Left lung (tissue), 10 donors: ENCODE results near the gene RCC2. TPM values are rescaled to one million over a fixed set of nuclear protein-coding genes. Genes with fewer than 3 reads are reported as not detected.

ENCODE experiments used
- ATAC-seq: fragments of 200-7000 bp; cut with Tn5 transposase; one replicate; pipeline ENCODE4 v1.9.1; 2020; ENCODE audit warnings: moderate library complexity
- DNase-seq, 4 donors: peaks; one replicate each; pipeline ENCODE4 v3.0.0-alpha.2; 2013 to 2020
- H3K27ac ChIP-seq, 2 donors: fragments of 200-600 bp; sonication (generic) in 1 of 2; one replicate each; pipeline versions ENCODE4 v1.5.0 to v1.8.0; 2020 to 2021
- H3K27me3 ChIP-seq, 2 donors: fragments of 200-600 bp; sonication (generic) in 1 of 2; one replicate each; pipeline versions ENCODE4 v1.5.0 to v1.8.0; 2020 to 2021
- H3K36me3 ChIP-seq, 2 donors: fragments of 200-600 bp; sonication (generic) in 1 of 2; one replicate each; pipeline versions ENCODE4 v1.5.0 to v1.8.0; 2020 to 2021
- H3K4me1 ChIP-seq, 2 donors: fragments of 200-600 bp; one replicate each; pipeline ENCODE4 v1.8.0; 2021
- H3K4me3 ChIP-seq, 2 donors: fragments of 200-600 bp; sonication (generic) in 1 of 2; one replicate each; pipeline versions ENCODE4 v1.5.0 to v1.8.0; 2020 to 2021; ENCODE audit warnings: mild to moderate bottlenecking in 1 of 2
- H3K9me3 ChIP-seq, 2 donors: fragments of 200-600 bp; sonication (generic) in 1 of 2; one replicate each; pipeline versions ENCODE4 v1.5.0 to v1.8.0; 2020 to 2021
- intact Hi-C, 2 donors: fragments of 100-400 bp; cut with DNase I; formaldehyde crosslinking; loops; one replicate each; pipeline versions ENCODE4 v1.11.2 to v1.14.2; 2022
- polyA plus RNA-seq, 6 donors: library from polyadenylated mRNA; unstranded; fragments of 120-200 nt; gene quantifications; one replicate each; pipeline ENCODE4 v1.2.1, GENCODE V29; 2013; ENCODE audit not compliant: insufficient read length in 6 of 6
- total RNA-seq, 2 donors: library from RNA; stranded (reverse); fragmentation: NEBNext Ultra II Directional; extraction: Animal tissue kit (Norgen Biotek cat#: 25700); gene quantifications; one replicate each; pipeline ENCODE4 v1.2.1, GENCODE V29; 2021
- TF ChIP-seq, protein P1 (sequence below), 2 donors: fragments of 200-600 bp; sonication (generic) in 1 of 2; IDR thresholded peaks; one replicate each; pipeline versions ENCODE4 v1.5.0 to v1.8.0; 2021; ENCODE audit warnings: antibody characterized with exemption in 2 of 2
- donor health status: DM: no; HTN: yes; CAD: no.
- donor health status: DM: no; HTN: no; CAD: no.

Gene RCC2
- total and polyA plus RNA-seq, 8 donors, result 56.8 to 103 (median 84.8) TPM

DNA sequence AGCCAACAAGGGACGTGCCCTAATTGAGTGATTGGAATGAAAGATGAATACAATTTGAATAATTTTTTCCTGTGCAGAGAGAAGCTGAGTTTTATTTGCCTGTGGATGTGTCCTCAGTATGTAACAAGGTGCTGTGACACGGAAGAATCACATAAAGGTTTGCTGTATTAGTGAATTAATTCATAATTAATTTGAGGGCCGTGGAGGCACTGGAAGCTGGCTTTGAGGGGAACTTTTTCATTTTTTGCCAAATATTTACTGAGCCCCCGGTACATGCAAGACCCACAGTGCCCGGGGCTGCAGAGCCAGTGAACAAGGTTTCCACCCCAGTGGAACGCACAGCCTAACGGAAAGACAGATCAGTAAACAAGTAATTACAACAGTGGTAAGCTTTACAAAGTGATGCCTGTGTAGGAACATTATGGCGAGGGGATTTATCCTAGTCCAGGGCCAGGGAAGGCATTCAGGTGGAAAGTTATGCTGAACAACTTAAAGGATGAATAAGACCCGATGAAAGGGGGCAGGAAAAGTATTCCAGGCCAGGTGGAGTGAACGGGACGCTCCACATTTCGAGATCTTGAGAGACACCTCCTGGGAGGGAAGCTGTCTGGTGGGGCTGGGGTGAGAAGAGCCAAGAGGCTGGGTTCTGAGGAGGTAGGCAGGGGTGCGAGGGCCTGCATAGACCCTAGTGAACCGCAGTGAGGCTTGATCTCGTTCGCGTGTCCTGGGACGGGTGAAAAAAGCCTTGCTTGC lies 773 bp upstream of the RCC2 start:
- intact Hi-C loops, result no loop called here
- ATAC-seq (no peak), DNase-seq (no peak)
- peak overlapping the region; percentile 42 to 67 for H3K27ac ChIP-seq
- H3K9me3 ChIP-seq, result no peaks in the 10 kb centered on the region
- TF ChIP-seq, protein P1, sequence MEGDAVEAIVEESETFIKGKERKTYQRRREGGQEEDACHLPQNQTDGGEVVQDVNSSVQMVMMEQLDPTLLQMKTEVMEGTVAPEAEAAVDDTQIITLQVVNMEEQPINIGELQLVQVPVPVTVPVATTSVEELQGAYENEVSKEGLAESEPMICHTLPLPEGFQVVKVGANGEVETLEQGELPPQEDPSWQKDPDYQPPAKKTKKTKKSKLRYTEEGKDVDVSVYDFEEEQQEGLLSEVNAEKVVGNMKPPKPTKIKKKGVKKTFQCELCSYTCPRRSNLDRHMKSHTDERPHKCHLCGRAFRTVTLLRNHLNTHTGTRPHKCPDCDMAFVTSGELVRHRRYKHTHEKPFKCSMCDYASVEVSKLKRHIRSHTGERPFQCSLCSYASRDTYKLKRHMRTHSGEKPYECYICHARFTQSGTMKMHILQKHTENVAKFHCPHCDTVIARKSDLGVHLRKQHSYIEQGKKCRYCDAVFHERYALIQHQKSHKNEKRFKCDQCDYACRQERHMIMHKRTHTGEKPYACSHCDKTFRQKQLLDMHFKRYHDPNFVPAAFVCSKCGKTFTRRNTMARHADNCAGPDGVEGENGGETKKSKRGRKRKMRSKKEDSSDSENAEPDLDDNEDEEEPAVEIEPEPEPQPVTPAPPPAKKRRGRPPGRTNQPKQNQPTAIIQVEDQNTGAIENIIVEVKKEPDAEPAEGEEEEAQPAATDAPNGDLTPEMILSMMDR (IDR thresholded peaks at IDR 0.05), result peak in 1 of 2 donors; percentile 4
- H3K4me3 ChIP-seq, result peak overlapping the region; percentile 29 to 86
- no peaks in the 10 kb centered on the region for H3K27me3 ChIP-seq
- peaks cover 0 to 4% of the 10 kb centered on the region in 2 donors for H3K36me3 ChIP-seq
- H3K4me1 ChIP-seq, result peaks cover 20 to 40% of the 10 kb centered on the region in 2 donors

DNA sequence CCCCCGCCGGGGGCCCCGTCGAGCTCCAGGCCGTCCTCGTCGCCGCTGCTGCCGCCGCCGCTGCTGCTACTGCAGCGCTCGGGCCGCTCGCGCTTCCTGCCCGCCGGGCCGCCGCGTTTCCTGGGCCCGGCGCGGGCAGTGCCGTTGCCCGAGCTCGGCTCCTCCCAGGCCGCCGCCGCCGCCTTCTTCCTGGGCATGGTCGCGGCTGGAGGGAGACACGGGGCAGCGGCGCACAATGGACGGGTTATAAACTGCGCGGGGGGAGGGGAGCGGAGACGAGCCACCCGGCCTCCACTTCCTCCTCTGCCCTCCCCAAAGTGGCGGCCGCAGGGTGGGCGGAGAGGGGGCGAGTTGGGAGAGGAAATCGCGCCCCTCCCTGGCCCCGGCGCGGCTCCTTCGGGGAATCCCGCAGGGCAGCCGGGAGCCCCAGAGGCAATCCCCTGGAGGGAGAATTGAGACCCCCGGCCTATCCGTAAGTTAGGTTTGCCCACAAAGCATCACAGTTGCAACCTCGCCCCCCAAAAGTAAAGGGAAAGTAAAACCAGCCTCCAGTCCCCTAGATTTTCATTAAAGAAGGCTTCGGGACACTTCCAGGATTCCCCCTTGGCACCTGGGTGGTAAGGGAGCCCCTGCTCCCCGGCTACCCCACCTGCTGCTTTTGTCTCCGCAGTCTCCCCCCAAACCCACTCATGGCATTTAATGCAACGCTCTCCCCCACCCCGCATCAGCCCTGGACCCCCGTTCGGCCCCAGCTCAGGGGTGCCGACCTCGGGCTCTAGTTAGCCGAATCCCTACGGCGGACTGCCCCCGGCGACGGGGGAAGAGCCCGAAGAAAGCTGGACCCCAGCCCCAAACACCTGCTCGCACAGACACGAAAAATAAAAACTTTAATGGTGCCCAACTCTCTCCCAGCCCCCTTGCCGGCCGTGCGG lies 893 bp downstream of the RCC2 start:
- intact Hi-C loops, result no loop called here
- TF ChIP-seq, protein P1 (IDR thresholded peaks at IDR 0.05), result no peak
- H3K9me3 ChIP-seq, result no peaks in the 10 kb centered on the region
- H3K4me1 ChIP-seq, result peaks cover 20 to 57% of the 10 kb centered on the region in 2 donors
- DNase-seq, result peak in 3 of 4 donors; percentile 54 to 92 (median 80)
- peak overlapping the region; percentile 86 to 89 for H3K27ac ChIP-seq
- peak overlapping the region; percentile 81 to 86 for H3K4me3 ChIP-seq
- H3K27me3 ChIP-seq, result no peaks in the 10 kb centered on the region
- peak; percentile 58 for ATAC-seq
- peaks cover 0 to 20% of the 10 kb centered on the region in 2 donors for H3K36me3 ChIP-seq

DNA sequence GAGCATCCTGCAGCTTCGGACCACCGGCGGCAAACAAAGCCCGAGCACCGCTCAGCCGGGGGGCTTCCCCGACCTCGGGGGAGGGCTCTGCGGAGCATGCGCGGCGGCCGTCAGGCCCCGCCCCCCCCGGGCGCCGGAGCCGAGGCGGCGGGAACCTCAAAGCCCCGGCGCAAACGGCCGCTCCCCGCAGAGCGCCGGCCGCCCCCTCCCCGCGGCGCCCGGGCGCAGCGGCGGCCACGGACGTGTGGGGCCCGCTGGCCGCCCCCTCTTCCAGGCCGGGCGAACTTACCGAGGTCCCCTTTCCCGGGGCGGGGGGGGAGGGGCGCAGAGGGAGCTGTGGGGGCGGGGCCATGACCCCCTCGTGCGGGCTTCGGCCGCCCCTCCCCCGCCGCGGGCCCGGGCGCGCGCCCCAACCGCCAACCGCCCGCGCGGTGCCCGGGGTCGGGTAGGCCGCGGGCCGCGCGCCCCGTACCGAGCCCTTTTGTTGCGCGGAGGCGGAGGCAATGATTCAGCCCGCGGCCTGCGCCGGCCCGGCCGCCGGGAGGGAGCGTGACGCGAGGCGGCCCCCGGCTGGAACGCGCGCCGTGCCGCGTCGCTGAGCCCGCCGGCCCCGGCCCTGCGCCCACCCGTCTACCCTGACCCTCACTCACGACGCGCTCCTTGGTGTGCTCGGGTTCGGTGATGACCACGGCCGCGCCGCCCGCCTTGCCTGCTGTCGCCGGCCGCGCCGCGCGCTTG lies 1.7 kb downstream of the RCC2 start:
- ATAC-seq, result peak; percentile 45
- TF ChIP-seq, protein P1 (IDR thresholded peaks at IDR 0.05), result no peak
- no peaks in the 10 kb centered on the region for H3K27me3 ChIP-seq
- H3K36me3 ChIP-seq, result peaks cover 0 to 28% of the 10 kb centered on the region in 2 donors
- peak overlapping the region; percentile 81 to 86 for H3K4me3 ChIP-seq
- peaks cover 20 to 65% of the 10 kb centered on the region in 2 donors for H3K4me1 ChIP-seq
- no peaks in the 10 kb centered on the region for H3K9me3 ChIP-seq
- intact Hi-C loops, result no loop called here
- peak; percentile 45 to 86 (median 60) for DNase-seq
- H3K27ac ChIP-seq, result peak overlapping the region; percentile 86 to 89

DNA sequence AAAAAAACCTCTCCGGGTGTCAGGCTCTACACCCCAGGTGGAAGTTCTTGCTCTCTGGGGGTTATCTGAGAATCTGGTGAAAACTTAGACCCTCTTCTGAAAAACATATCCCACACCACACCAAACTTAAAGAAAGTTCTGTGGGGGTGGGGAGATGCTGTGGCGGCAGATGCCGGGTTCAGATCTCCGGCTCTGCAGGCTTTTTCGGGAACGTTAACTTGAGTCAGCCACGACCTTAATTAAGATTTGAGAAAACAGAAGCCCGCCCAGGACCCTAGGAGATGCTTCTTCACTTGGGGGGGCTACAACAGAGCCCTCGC lies 2.3 kb downstream of the RCC2 start:
- peak overlapping the region; percentile 29 to 86 for H3K4me3 ChIP-seq
- H3K27ac ChIP-seq, result peak overlapping the region; percentile 9 to 24
- no peaks in the 10 kb centered on the region for H3K27me3 ChIP-seq
- intact Hi-C loops, result no loop called here
- DNase-seq (no peak), ATAC-seq (no peak)
- H3K36me3 ChIP-seq, result peaks cover 0 to 33% of the 10 kb centered on the region in 2 donors
- peaks cover 20 to 70% of the 10 kb centered on the region in 2 donors for H3K4me1 ChIP-seq
- no peaks in the 10 kb centered on the region for H3K9me3 ChIP-seq
- TF ChIP-seq, protein P1 (IDR thresholded peaks at IDR 0.05), result no peak
